Hematopoietic multipotent progenitor cell treated with erythropoietin and hydrocortisone succinate and interleukin-3 and kit ligand, for 6 days (in vitro differentiated cells): ENCODE measurements around the gene SPATA31A7.
"Not testable (repeated sequence)": the region's sequence is repeated elsewhere in the genome, so short reads cannot be mapped to it uniquely, and the experiment has no call there.

Experiments used
- DNase-seq: peaks from one replicate; pipeline ENCODE4 v3.0.0-alpha.2; 2015

SPATA31A7 gene

DNA sequence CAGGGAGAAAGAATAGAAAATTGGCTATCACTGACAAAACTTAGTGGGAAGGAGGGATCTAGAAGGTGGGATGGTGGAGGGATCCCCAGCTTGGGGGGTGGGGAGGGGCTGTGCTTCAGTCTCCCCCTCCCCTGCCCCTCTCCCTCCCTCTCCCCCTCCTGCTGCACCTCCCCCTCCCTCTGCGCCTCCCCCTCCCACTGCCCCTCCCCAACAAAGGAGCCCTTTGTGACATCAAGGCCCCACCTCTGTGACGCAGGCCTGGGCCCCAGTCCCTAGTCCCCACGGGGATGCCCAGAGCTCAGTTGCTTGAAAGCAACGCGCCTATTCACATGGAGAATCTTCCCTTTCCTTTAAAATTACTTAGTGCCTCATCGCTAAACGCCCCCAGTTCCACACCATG, at the start of gene SPATA31A7:
SPATA31A7 (plus strand) TSS at position 301 of the 400 bp plus-strand sequence; CDS start at position 330, 29 bp downstream.
- DNase-seq: not testable (repeated sequence)

DNA sequence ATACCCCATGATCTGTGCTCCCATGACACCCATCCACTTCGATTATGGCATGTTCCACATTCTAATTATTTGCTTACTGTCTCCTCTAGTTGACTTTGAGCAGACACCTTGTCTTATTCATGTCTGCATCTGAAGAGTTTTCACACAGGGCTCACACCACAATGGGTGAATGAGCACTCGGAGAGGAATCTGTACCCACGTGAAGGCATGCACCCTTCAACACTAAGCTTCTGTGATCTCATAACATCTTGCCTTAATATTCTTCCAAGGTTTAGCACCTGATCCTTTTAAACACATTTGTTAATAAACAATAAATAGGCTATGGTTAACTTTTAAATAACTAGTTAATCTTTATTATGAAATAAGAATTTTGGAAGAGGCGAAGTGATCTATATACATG, 36.6 kb downstream of the SPATA31A7 start:
- DNase-seq: not testable (repeated sequence)
